WTC11 (cell line): ENCODE data around the gene PAM16. TPM values are rescaled to one million over a fixed set of nuclear protein-coding genes. Genes with fewer than 3 reads are reported as not detected.

Experiments used
- ATAC-seq: fragments of 200-7000 bp; cut with Tn5 transposase; 2 replicates; pipeline ENCODE4 v1.10.0; 2021; ENCODE audit warnings: mild to moderate bottlenecking, moderate library complexity
- CTCF ChIA-PET: fragments of 300-600 bp; sonication (Branson Sonifier 250); formaldehyde crosslinking; loops from one replicate; lab custom pipeline; 2021; ENCODE audit warnings: antibody characterized with exemption; lab: Charles Lee
- POLR2A ChIA-PET: fragments of 350-600 bp; sonication (Branson Sonifier 250); formaldehyde crosslinking; loops from one replicate; lab custom pipeline; 2021; ENCODE audit warnings: antibody characterized with exemption; lab: Charles Lee
- DNase-seq: peaks from one replicate; pipeline ENCODE4 v3.0.0; 2021; ENCODE audit warnings: low spot score
- H3K27ac Mint-ChIP-seq: 2 replicates; pipeline ENCODE4 v1.8.0; 2021; ENCODE audit warnings: mixed read lengths
- H3K27me3 Mint-ChIP-seq: 2 replicates; pipeline ENCODE4 v1.8.0; 2021; ENCODE audit warnings: low read depth, mild to moderate bottlenecking, moderate library complexity, mixed read lengths
- H3K36me3 Mint-ChIP-seq: 2 replicates; pipeline ENCODE4 v1.8.0; 2021; ENCODE audit warnings: mixed read lengths
- H3K4me1 Mint-ChIP-seq: 2 replicates; pipeline ENCODE4 v1.8.0; 2022; ENCODE audit warnings: mixed read lengths
- H3K4me3 Mint-ChIP-seq: 2 replicates; pipeline ENCODE4 v1.8.0; 2021; ENCODE audit warnings: mild to moderate bottlenecking, moderate library complexity, mixed read lengths
- H3K9me3 Mint-ChIP-seq: 2 replicates; pipeline ENCODE4 v1.8.0; 2021; ENCODE audit warnings: mixed read lengths
- AR ChIP-seq: fragments of 250-450 bp; sonication (Bioruptor Pico); IDR thresholded peaks from 2 replicates; pipeline ENCODE4 v1.9.0; 2021; ENCODE audit warnings: mild to moderate bottlenecking
- CDX4 ChIP-seq: fragments of 250-450 bp; sonication (Bioruptor Pico); IDR thresholded peaks from 2 replicates; pipeline ENCODE4 v1.9.0; 2021; ENCODE audit warnings: moderate library complexity, mild to moderate bottlenecking, inconsistent platforms, borderline replicate concordance
- FOXK1 ChIP-seq: sonication (generic); formaldehyde crosslinking; IDR thresholded peaks from 2 replicates; pipeline ENCODE4 v1.8.0; 2022; ENCODE audit warnings: mild to moderate bottlenecking, moderate library complexity, missing genetic modification reagents
- IRF2 ChIP-seq: sonication (generic); formaldehyde crosslinking; IDR thresholded peaks from 2 replicates; pipeline ENCODE4 v1.8.0; 2022; ENCODE audit warnings: low read depth, missing genetic modification reagents, borderline replicate concordance
- JAZF1 ChIP-seq: fragments of 250-450 bp; sonication (Bioruptor Pico); IDR thresholded peaks from 2 replicates; pipeline ENCODE4 v1.9.0; 2021; ENCODE audit warnings: moderate library complexity, mild to moderate bottlenecking, inconsistent platforms
- JUN ChIP-seq: sonication (generic); formaldehyde crosslinking; IDR thresholded peaks from 2 replicates; pipeline ENCODE4 v1.8.0; 2023; ENCODE audit warnings: mild to moderate bottlenecking, missing genetic modification reagents
- MAX ChIP-seq: sonication (generic); formaldehyde crosslinking; IDR thresholded peaks from 2 replicates; pipeline ENCODE4 v1.8.0; 2022; ENCODE audit warnings: mild to moderate bottlenecking, missing genetic modification reagents
- MYBL2 ChIP-seq: sonication (generic); formaldehyde crosslinking; IDR thresholded peaks from 2 replicates; pipeline ENCODE4 v1.8.1; 2023; ENCODE audit warnings: mild to moderate bottlenecking, moderate library complexity, missing genetic modification reagents
- NFATC4 ChIP-seq: fragments of 250-450 bp; sonication (Bioruptor Pico); IDR thresholded peaks from 2 replicates; pipeline ENCODE4 v1.9.0; 2021; ENCODE audit warnings: mild to moderate bottlenecking
- NR1H2 ChIP-seq: sonication (generic); formaldehyde crosslinking; IDR thresholded peaks from 2 replicates; pipeline ENCODE4 v1.9.0; 2021; ENCODE audit warnings: mild to moderate bottlenecking, moderate library complexity, missing genetic modification reagents
- PRRX2 ChIP-seq: fragments of 250-450 bp; sonication (Bioruptor Pico); IDR thresholded peaks from 2 replicates; pipeline ENCODE4 v1.8.0; 2021; ENCODE audit warnings: mild to moderate bottlenecking
- RELA ChIP-seq: sonication (generic); formaldehyde crosslinking; IDR thresholded peaks from 2 replicates; pipeline ENCODE4 v1.8.1; 2022; ENCODE audit warnings: missing genetic modification reagents, mild to moderate bottlenecking, borderline replicate concordance
- SP1 ChIP-seq: sonication (generic); formaldehyde crosslinking; conservative IDR thresholded peaks from 2 replicates; pipeline ENCODE4 v1.8.1; 2022; ENCODE audit warnings: missing genetic modification reagents
- TEAD1 ChIP-seq: sonication (generic); formaldehyde crosslinking; IDR thresholded peaks from 2 replicates; pipeline ENCODE4 v1.8.0; 2022; ENCODE audit warnings: mild to moderate bottlenecking, missing genetic modification reagents
- ZNF263 ChIP-seq: sonication (generic); formaldehyde crosslinking; IDR thresholded peaks from 2 replicates; pipeline ENCODE4 v1.8.1; 2022; ENCODE audit warnings: low read depth, mild to moderate bottlenecking, moderate library complexity, missing genetic modification reagents
- ZNF317 ChIP-seq: sonication (generic); formaldehyde crosslinking; IDR thresholded peaks from 2 replicates; pipeline ENCODE4 v1.8.1; 2023; ENCODE audit warnings: low read depth, mild to moderate bottlenecking, moderate library complexity, missing genetic modification reagents, borderline replicate concordance
- total RNA-seq: library from RNA; stranded (reverse); gene quantifications from 3 replicates; pipeline ENCODE4 v1.2.3, GENCODE V29; 2021
- TF ChIP-seq, protein P1 (sequence below): fragments of 250-450 bp; sonication (Bioruptor Pico); IDR thresholded peaks from 2 replicates; pipeline ENCODE4 v2.1.2; 2022; ENCODE audit warnings: mild to moderate bottlenecking, moderate library complexity
- TF ChIP-seq, protein P2 (sequence below): sonication (generic); formaldehyde crosslinking; IDR thresholded peaks from 2 replicates; pipeline ENCODE4 v1.8.1; 2023; ENCODE audit warnings: mild to moderate bottlenecking, moderate library complexity, missing genetic modification reagents
- TF ChIP-seq, protein P3 (sequence below): sonication (generic); formaldehyde crosslinking; IDR thresholded peaks from 2 replicates; pipeline ENCODE4 v1.8.1; 2023; ENCODE audit warnings: mild to moderate bottlenecking, missing genetic modification reagents, borderline replicate concordance

The PAM16 gene
- total RNA-seq, 1 experiment from 2014 or later = 88.9 TPM

DNA sequence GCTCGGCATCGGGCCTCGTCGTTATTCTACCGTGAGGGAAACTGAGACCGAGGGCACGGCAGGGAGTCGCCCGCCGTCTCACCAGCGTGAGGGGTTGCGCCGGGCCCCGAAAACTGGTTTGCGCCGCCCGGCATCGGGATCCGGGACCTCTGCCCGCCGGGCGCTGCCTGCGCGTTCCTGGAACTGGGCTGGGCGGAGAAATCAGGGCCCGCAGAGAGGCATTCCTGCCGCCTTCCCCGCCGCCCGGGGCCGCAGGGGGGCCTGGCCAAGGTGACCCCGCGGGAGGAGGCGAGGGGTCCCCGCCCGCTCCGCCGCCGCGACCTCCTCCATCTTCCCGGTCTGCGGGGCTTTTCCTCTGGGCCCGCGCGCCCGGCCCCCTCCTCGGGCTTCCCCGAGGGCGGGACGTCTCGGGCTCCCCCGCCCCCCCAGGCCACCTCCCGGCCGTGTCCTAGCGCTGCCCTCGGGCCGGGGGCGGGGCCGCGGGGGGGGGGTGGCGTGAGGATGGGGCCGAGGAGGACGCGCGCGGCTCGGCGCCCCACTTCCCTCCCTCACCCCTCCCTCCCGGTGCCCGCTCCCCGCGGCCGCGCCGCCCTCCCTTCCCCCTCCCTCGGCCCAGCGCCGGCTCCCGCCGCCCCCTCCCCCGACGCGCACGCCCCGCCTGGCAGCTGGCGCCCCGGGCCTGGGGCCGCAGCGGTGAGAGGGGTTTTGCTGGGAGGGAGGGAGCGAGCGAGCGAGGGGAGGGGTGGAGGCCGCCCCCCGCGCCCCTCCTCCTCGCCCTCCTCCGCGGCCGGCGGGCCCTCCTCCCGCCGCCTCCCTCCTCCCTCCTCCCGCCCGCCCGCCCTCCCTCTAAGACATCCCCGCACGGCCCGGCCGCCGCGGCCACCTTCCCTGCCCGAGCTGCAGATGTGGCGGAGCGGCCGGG is 35.7 kb downstream of the PAM16 start, which contains the start of gene GLIS2:
TSS of gene GLIS2 (plus strand) at position 882 of the 922 bp plus-strand sequence. CDS start 16,214 bp downstream, outside the sequence.
- Mint-ChIP-seq H3K27me3 (peaks cover 13% of the 10 kb centered on the region), H3K9me3 (no peaks in the 10 kb centered on the region), H3K4me3 (peak within 1 kb of the TSS; percentile 88), H3K4me1 (peaks cover 30% of the 10 kb centered on the region), H3K27ac (no peak within 1 kb of the TSS), H3K36me3 (no peaks in the 10 kb centered on the region)
- ChIA-PET POLR2A (interaction anchor here (0.5 to 3.0 kb wide), 10 partner anchors 9 to 205 kb away, joined by 3 to 14 read pairs (median 4); no protein-coding TSS in a partner anchor), CTCF (interaction anchor here (0.6 to 6.1 kb wide), 22 partner anchors 7 to 419 kb away, joined by 3 to 56 read pairs (median 6); partner anchors contain the start of genes ANKS3 and TFAP4)
- TF ChIP-seq PRRX2 (CRISPR knock-in tag) = no peak
- peak; percentile 84 for TF ChIP-seq ZNF263 (CRISPR knock-in tag)
- peak; percentile 40; the same call in 1 of the 2 replicates for TF ChIP-seq SP1
- TF ChIP-seq ZNF317 (CRISPR knock-in tag) = no peak
- no peak for TF ChIP-seq MYBL2
- TF ChIP-seq, protein P1, sequence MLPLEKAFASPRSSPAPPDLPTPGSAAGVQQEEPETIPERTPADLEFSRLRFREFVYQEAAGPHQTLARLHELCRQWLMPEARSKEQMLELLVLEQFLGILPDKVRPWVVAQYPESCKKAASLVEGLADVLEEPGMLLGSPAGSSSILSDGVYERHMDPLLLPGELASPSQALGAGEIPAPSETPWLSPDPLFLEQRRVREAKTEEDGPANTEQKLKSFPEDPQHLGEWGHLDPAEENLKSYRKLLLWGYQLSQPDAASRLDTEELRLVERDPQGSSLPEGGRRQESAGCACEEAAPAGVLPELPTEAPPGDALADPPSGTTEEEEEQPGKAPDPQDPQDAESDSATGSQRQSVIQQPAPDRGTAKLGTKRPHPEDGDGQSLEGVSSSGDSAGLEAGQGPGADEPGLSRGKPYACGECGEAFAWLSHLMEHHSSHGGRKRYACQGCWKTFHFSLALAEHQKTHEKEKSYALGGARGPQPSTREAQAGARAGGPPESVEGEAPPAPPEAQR = no peak
- no peak for TF ChIP-seq NFATC4 (CRISPR knock-in tag)
- TF ChIP-seq, protein P2, sequence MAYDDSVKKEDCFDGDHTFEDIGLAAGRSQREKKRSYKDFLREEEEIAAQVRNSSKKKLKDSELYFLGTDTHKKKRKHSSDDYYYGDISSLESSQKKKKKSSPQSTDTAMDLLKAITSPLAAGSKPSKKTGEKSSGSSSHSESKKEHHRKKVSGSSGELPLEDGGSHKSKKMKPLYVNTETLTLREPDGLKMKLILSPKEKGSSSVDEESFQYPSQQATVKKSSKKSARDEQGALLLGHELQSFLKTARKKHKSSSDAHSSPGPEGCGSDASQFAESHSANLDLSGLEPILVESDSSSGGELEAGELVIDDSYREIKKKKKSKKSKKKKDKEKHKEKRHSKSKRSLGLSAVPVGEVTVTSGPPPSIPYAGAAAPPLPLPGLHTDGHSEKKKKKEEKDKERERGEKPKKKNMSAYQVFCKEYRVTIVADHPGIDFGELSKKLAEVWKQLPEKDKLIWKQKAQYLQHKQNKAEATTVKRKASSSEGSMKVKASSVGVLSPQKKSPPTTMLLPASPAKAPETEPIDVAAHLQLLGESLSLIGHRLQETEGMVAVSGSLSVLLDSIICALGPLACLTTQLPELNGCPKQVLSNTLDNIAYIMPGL (CRISPR knock-in tag) = 0 out of 2 replicates have a peak, but pooled peaks have one; percentile 55
- TF ChIP-seq, protein P3, sequence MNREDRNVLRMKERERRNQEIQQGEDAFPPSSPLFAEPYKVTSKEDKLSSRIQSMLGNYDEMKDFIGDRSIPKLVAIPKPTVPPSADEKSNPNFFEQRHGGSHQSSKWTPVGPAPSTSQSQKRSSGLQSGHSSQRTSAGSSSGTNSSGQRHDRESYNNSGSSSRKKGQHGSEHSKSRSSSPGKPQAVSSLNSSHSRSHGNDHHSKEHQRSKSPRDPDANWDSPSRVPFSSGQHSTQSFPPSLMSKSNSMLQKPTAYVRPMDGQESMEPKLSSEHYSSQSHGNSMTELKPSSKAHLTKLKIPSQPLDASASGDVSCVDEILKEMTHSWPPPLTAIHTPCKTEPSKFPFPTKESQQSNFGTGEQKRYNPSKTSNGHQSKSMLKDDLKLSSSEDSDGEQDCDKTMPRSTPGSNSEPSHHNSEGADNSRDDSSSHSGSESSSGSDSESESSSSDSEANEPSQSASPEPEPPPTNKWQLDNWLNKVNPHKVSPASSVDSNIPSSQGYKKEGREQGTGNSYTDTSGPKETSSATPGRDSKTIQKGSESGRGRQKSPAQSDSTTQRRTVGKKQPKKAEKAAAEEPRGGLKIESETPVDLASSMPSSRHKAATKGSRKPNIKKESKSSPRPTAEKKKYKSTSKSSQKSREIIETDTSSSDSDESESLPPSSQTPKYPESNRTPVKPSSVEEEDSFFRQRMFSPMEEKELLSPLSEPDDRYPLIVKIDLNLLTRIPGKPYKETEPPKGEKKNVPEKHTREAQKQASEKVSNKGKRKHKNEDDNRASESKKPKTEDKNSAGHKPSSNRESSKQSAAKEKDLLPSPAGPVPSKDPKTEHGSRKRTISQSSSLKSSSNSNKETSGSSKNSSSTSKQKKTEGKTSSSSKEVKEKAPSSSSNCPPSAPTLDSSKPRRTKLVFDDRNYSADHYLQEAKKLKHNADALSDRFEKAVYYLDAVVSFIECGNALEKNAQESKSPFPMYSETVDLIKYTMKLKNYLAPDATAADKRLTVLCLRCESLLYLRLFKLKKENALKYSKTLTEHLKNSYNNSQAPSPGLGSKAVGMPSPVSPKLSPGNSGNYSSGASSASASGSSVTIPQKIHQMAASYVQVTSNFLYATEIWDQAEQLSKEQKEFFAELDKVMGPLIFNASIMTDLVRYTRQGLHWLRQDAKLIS (CRISPR knock-in tag) = no peak
- DNase-seq (peak; percentile 82), ATAC-seq (peak; percentile 44)

DNA sequence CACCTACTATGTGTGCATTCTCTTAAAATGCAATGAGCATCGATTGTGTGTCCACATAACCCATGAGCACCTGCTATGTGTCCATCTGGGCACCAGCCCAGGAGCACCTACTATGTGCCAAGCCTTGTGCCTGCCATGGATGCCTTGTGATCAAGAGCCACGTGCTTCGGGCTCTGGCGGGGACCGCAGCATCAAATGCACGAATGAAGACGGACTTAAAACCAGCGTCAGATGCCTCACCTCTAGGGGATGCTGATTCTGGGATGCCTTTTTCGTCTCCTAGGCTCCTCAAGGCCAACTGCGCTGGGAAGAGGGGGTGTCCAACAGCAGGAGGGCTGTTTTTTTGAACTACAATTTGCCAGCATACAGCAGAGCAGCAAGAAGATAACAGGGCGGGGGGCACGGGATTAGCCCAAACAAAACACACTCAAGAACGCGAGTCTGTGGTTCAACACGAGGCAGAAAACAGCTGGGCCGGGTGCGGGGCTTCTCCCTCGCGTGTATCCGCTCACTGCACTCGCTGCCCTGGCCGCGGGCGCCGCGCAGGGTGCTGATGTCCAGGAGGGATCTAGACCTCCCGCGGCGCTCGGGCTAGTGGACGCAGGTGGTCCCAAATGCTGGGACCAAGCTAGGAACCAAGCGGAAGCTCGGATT is 36.5 kb downstream of the PAM16 start:
- peak overlapping the region; percentile 88 for H3K4me3 Mint-ChIP-seq
- ChIA-PET CTCF (interaction anchor here (0.5 to 6.1 kb wide), 15 partner anchors 9 to 207 kb away, joined by 3 to 56 read pairs (median 6); partner anchors contain the start of gene TFAP4), POLR2A (interaction anchor here (1.0 to 3.0 kb wide), 2 partner anchors 10 to 12 kb away, joined by 4 to 14 read pairs; no protein-coding TSS in a partner anchor)
- H3K27ac Mint-ChIP-seq = peak overlapping the region; percentile 95
- ATAC-seq = no peak
- peaks cover 13% of the 10 kb centered on the region for H3K27me3 Mint-ChIP-seq
- no peaks in the 10 kb centered on the region for H3K9me3 Mint-ChIP-seq
- DNase-seq = no peak
- H3K36me3 Mint-ChIP-seq = no peaks in the 10 kb centered on the region
- peaks cover 34% of the 10 kb centered on the region for H3K4me1 Mint-ChIP-seq
- TF ChIP-seq IRF2 (CRISPR knock-in tag) (0 out of 2 replicates have a peak, but pooled peaks have one; percentile 62), CDX4 (CRISPR knock-in tag) (no peak), JUN (no peak), JAZF1 (no peak), TEAD1 (CRISPR knock-in tag) (peak; percentile 66; the same call in 1 of the 2 replicates), MAX (CRISPR knock-in tag) (peak; percentile 96), NR1H2 (CRISPR knock-in tag) (no peak), RELA (0 out of 2 replicates have a peak, but pooled peaks have one; percentile 32), FOXK1 (CRISPR knock-in tag) (0 out of 2 replicates have a peak, but pooled peaks have one; percentile 25), AR (CRISPR knock-in tag) (no peak)
